Adipose tissue (tissue), 3 donors: ENCODE results near the gene CXXC1. TPM values are rescaled to one million over a fixed set of nuclear protein-coding genes. Genes with fewer than 3 reads are reported as not detected.

ENCODE experiments used
- polyA plus RNA-seq, 3 donors: library from polyadenylated mRNA; stranded (reverse); fragments of 200-250 nt; gene quantifications; one replicate each; pipeline ENCODE4 v1.2.3, GENCODE V29; 2013
- donor health status: healthy with polysubstance abuse.
- donor health status: Bipolar disorder and iron deficiency.
- donor health status: healthy.

Gene CXXC1
- polyA plus RNA-seq, 3 donors = 51.9 to 70.3 (median 53.5) TPM

Other genes with a start within 250 kb of the CXXC1 start
- gene MYO5B, start 92.5 kb downstream of the CXXC1 start, polyA plus RNA-seq = 1 to 10 TPM; 1.4 to 8.2 (median 3.3) TPM
- under 1 TPM in 2 of 3 donors, not detected in 1; 0.04 to 0.64 TPM for gene CFAP53, start 21.2 kb downstream of the CXXC1 start, polyA plus RNA-seq
- 10 to 100 TPM; 25.6 to 39.3 (median 29.6) TPM for gene MBD1, start 6.2 kb downstream of the CXXC1 start, polyA plus RNA-seq
- gene SKA1, start 87.4 kb upstream of the CXXC1 start, polyA plus RNA-seq = under 1 TPM in 2 of 3 donors, not detected in 1; 0.07 to 0.15 TPM